DMS153 treated with DMSO at 0.1 percent for 48 hours (cell line): ENCODE measurements around the gene BAMBI.
A peak's percentile ranks its signal among the peaks of the same experiment; 100 is the strongest.
"Not testable (repeated sequence)": the region's sequence is repeated elsewhere in the genome, so short reads cannot be mapped to it uniquely, and the experiment has no call there.

Experiments used
- DNase-seq: peaks from one replicate; lab custom pipeline; 2025; ENCODE audit not compliant: unreplicated experiment; lab: John Stamatoyannopoulos, UW

The BAMBI gene

DNA sequence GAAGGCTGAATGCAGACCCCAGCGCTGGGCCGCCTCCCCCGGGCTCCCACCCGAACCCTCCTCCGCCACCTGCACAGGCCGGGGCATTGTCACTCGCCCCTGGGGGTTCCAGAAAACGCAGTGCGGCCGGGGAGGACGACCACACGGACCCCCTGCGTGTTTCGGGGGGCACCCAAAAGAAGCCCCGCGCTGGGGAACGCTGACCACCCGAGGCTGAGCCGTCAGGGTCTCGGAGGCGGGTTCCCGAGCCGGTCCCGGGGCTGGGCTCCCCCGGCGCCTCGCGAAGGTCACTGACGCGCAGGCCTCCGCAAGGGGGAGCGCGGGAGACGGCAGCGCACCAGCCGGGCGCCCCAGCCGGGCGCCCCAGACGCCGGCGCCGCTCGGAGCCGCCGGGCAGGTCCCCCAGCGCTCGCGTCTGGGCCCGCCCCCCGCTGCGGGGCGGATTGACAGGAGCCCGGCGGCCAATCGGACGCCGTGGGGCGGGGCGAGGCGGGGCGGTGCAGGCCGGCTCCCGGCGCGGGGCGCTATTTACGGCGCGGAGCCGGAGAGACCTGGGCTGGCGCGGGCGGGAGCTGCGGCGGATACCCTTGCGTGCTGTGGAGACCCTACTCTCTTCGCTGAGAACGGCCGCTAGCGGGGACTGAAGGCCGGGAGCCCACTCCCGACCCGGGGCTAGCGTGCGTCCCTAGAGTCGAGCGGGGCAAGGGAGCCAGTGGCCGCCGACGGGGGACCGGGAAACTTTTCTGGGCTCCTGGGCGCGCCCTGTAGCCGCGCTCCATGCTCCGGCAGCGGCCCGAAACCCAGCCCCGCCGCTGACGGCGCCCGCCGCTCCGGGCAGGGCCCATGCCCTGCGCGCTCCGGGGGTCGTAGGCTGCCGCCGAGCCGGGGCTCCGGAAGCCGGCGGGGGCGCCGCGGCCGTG lies at the start of gene BAMBI:
Gene BAMBI (plus strand): TSS at position 554 of the 920 bp plus-strand sequence. CDS start 377 bp downstream, outside the sequence.
- peak; percentile 45 for DNase-seq

DNA sequence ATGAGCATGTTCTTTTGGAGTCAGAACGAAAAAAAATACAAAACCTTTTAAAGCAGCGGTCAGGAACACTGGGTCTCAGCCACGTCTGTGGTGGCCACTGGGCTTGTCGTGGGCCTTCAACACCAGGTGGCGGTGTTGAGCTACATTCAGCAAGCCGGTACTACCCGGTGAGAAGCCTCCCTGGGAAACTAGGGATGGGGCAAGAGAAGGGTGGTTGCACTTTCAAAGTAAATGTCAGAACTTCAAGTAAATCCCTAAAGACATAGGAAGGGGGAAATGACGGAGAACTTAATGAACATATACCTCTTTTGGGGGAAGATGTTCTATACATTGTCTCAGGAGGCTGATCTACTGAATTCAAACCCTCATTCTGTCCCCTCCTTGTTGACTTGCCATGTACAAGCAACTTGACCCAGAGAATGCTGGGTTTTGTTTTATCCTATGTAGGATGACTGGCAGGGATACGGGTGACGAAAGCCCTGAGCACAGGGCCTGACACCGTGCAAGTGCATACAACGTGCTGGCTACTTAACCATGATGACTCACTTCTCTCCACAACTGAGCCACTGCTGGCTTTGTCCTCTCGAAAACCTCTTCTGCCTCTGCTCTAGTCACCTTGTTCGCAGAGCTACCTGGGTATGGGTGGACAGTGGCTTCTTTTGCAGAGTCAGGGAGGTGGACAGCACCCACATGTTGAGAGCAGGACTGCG lies 49.0 kb upstream of the BAMBI start:
- DNase-seq: peak; percentile 2

DNA sequence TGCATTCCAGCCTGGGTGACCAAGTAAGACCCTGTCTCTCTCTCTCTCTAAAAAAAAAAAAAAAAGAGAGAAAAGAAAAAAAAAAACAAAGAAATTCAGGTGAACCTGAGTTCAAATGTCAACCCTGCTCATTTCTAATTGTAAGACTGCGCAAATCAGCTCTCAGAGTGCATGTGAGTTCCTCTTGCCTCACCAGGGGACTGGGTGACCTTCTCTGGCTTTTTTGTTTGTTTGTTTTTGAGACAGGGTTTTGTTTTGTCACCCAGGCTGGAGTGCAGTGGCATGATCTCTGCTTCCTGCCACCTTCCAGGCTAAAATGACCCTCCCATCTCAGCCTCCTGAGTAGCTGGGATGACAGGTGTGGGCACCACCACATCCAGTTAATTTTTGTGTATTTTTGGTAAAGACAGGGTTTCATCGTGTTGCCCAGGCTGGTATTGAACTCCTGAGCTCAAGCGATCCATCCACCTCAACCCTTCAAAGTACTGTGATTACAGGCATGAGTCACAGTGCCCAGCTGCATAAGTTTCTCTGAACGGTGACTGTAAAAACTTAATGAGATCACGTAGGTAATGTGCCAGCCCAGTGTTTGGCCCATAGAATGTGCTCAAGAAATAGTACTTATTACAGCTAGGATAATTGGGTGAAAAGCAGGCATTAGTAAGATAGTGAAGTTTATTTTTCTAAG lies 45.3 kb upstream of the BAMBI start:
- DNase-seq: no peak

- no peak for DNase-seq
These were observed 44.8 kb upstream of the BAMBI start for GRCh38 chr10:28632584-28632945.

- DNase-seq: no peak
These were observed 43.6 kb upstream of the BAMBI start for GRCh38 chr10:28633750-28634149.

GRCh38 chr10:28637346-28637745 lies 40.0 kb upstream of the BAMBI start:
- DNase-seq: no peak

DNA sequence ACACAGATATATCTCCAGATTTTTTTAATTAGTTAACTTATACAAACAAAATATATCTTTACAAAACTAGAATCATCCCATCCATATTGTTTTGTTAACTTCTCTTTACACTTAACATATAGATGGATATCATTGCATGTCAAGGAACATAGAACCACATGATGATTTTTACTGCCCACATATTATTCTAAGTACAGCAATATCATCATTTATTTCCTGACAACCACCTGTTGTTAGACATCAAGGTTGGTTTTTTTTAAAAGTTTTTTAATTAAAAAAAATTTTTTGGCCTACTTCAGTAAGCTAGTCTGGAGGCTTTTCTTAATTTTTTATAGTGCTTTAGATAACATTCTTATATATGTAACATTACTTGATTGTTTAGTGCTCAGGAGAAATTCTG lies 38.9 kb upstream of the BAMBI start:
- DNase-seq: no peak

- DNase-seq: no peak
These were observed 36.8 kb upstream of the BAMBI start for GRCh38 chr10:28640551-28640950.

- DNase-seq: no peak
These were observed 32.7 kb upstream of the BAMBI start for GRCh38 chr10:28644647-28645046.

- DNase-seq: no peak
These were observed 25.2 kb upstream of the BAMBI start for GRCh38 chr10:28652106-28652505.

DNA sequence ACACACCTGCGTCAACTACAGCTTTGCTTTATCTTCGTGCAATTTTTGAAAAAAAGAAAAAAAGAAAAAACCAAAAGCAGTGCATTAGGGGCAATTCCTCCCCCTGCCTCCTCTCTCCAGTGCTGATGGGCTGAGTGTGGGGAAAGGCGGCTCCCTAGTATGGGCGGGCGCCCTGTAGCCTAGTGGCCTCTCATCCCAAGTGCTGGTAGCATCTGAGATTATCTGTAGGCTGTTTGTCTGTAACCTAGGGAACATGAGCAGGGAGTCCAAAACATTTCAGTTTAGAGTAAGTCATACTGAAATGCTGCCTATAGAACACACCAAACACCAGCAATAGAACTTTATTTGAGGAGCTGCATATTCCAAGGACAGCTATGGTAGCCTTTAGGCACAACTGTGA lies 24.6 kb upstream of the BAMBI start:
- DNase-seq: no peak

- DNase-seq: not testable (repeated sequence)
These were observed 18.5 kb upstream of the BAMBI start for GRCh38 chr10:28658824-28659223.

DNA sequence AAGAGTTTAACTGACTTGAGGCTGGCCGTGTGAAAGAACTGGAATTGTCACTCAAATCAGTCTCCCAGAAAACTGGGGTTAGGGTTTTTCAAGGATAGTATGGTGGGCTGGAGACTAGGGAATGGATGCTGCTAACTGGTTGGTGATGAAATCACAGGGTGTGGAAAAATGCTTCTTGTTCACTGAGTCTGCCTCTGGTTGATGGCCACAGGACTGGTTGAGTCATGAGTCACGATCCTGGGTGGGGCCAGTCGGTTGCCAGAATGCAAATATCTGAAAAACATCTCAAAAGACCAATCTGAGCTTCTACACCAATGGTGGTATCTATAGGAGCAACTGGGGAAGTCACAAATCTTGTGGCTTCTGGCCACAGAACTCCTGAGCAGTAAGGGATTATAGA lies 16.3 kb upstream of the BAMBI start:
- no peak for DNase-seq

DNA sequence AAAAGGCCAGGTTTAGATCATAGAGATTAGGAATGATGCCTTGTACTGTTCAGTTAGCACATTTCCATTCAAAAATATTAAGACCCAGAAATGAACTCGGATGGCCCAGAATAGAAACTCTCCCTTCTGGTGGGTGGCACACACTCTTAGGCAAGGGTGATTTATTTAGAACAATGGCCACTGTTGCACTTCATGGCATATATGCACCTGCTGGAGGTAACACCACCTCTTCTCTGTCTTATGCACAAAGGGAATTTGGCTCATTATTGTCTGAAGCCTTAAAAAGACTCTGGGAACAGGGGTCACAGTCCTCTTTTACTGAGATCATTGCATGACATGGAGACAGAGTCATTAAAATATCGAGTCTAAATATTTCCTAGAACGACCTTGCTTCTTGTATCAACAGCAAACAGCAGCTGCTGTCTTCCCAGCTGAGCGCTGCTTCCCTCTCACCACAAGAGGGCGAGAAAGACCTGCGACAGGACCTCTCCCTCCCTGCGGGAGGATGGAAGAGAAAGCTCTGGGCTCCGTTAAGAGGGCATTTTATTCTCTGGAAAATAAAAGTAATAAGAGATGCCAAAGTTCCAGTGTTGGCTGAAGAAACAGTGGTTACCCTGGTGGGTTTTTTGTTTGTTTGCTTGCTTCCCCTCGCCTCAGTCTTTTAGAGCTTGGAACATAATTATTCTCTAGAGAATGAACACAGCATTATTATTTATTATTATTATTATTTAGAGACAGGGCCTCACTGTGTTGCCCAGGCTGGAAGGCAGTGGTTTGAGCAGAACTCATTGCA lies 13.5 kb upstream of the BAMBI start:
- peak; percentile 39 for DNase-seq

- DNase-seq: no peak
These were observed 13.0 kb upstream of the BAMBI start for GRCh38 chr10:28664369-28664740.

GRCh38 chr10:28666751-28667467 lies 10.4 kb upstream of the BAMBI start:
- DNase-seq: no peak

- peak; percentile 22 for DNase-seq
These were observed 8.7 kb upstream of the BAMBI start for GRCh38 chr10:28668363-28669226.

DNA sequence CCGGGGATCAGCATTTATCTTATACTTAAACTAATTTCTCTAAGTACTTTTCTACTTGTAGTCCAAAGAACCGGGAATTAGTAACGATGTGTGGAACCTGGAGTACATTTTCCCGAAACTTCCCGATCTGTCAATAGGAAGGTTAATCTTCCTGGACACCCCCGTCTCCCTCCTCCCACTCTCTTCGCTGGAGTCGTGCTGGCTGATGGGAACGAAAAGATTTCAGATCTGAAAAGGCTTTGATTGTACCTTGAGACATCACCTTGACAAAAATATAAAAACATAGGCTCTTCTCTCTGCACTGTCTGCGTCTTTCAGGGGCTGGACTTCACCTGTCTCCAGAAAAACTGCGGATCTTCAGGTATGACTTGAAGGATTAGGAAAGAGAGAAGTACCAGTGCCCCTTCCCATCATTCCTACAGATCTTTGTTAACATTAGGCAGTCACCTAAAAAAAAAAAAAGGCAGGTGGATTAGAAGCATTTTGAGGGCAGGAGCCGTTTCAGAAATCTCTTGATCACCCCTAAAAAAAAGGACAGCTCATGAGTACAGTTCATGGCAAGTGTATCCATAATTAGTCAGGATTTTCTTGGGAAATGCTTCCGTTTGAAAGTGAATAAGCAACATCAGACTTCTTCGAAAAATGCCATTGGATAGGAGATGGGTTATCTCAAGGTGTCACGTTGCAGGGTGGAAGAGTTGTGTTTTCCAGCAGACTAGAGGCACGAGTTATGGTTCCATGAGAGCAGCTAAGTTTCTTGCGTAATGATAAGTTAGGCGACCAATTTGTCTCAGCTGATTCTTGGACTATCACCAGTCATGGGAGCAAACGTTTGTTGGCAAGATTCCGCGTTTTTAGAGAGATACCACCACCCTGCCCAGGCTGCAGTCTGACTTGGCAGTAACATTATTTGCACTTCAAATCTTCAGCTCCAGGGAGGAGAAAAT lies 7.8 kb upstream of the BAMBI start:
- DNase-seq: no peak
